Dendritic cell treated with granulocyte-macrophage colony-stimulating factor and Interleukin-4, amounts not matched to agents 40 ng/mL and 50 ng/mL, for 4 days (primary cell): Measurements from ENCODE around the gene DNAJB6.

Source experiments
- H3K27ac Mint-ChIP-seq: one replicate; pipeline ENCODE4 v1.8.0; 2022; ENCODE audit warnings: mild to moderate bottlenecking, mixed read lengths
- H3K27me3 Mint-ChIP-seq: one replicate; pipeline ENCODE4 v1.8.0; 2022; ENCODE audit warnings: mild to moderate bottlenecking, mixed read lengths
- H3K36me3 Mint-ChIP-seq: one replicate; pipeline ENCODE4 v1.8.0; 2022; ENCODE audit warnings: low read depth, mixed read lengths
- H3K4me1 Mint-ChIP-seq: one replicate; pipeline ENCODE4 v1.8.0; 2022; ENCODE audit warnings: low read depth, mixed read lengths
- H3K4me3 Mint-ChIP-seq: one replicate; pipeline ENCODE4 v1.8.0; 2022; ENCODE audit warnings: mild to moderate bottlenecking, moderate library complexity, mixed read lengths
- H3K9me3 Mint-ChIP-seq: one replicate; pipeline ENCODE4 v1.8.0; 2022; ENCODE audit warnings: mixed read lengths
- intact Hi-C: fragments of 100-400 bp; cut with micrococcal nuclease; formaldehyde crosslinking; loops from one replicate; pipeline ENCODE4 v1.15.0; 2022

DNAJB6 gene

DNA sequence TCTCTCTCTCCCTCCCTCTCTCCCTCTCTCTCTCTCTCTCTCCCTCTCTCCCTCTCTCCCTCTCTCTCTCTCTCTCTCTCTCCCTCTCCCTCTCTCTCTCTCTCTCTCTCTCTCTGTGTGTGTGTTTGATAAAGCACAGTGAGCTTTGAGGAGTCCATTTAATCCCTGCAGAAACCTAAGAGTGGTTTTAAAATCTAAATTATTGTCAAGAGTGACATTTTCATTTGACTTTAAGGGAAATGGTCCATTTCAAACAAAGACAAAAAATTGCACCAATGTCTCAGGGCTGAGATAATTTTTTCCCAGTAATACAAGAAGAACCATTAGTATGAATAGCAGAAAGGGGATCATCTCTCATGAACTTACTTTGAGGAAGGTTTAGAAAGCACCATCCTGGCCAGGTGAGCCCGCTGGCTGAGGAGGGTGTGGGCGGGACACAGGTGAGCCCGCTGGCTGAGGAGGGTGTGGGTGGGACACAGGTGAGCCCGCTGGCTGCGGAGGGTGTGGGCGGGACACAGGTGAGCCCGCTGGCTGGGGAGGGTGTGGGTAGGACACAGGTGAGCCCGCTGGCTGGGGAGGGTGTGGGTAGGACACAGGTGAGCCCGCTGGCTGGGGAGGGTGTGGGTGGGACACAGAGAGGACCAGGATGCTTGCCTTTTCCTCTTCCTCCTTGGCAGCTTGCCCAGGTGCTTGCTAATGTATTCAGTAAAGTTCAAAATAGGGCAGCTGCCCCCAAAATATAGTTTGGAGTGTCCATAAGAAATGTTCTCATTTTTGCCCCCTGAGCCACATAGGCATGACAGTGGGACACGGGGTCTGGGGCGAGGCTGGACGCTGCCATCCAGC is 125.0 kb downstream of the DNAJB6 start:
- Mint-ChIP-seq H3K27me3 (peaks cover 28% of the 10 kb centered on the region), H3K9me3 (no peaks in the 10 kb centered on the region), H3K27ac (no peak overlapping the region), H3K4me3 (no peak overlapping the region), H3K4me1 (no peaks in the 10 kb centered on the region), H3K36me3 (no peaks in the 10 kb centered on the region)
- intact Hi-C loops, result no loop called here

DNA sequence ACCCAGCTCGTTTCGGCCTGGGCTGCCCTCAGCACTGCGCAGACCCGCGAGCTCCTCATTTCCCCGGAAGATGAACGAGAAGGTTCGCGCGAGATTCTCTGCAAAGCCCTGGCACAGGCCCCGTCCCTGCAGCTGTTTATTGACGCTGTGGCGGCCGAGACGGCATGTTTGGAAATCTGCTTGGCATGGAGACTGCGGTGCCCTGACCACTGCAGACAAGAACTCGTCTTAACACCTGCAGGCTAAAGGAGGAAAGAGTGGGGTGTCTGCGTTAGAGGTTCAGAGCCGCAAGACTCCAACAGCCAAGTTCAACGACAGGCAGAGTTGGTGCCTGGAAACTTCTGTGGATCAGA is 125.6 kb downstream of the DNAJB6 start:
- Mint-ChIP-seq H3K36me3 (no peaks in the 10 kb centered on the region), H3K4me1 (no peaks in the 10 kb centered on the region), H3K27me3 (peaks cover 26% of the 10 kb centered on the region), H3K27ac (no peak overlapping the region), H3K9me3 (no peaks in the 10 kb centered on the region), H3K4me3 (no peak overlapping the region)
- intact Hi-C loops, result no loop called here

DNA sequence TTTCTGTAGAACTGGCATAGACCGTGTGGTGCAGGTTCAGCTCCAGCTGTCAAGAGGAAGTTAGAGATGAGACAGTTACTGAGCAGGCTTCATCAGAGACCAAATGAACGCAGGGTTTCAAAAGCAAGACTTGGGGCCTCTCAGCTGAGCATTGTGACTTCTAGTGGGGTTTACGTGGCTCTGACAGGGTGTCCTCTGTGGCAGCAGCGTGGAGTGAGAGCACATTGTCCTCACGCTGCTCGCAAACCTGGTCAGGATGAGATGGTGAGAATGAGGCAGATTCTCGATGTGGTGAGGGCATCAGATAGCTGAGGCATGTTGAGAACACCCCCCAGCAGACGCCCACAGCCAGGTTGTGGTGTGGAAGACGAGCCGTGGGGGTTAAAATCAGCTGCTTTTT is 126.0 kb downstream of the DNAJB6 start:
- Mint-ChIP-seq H3K4me3 (no peak overlapping the region), H3K36me3 (no peaks in the 10 kb centered on the region), H3K27ac (no peak overlapping the region), H3K9me3 (no peaks in the 10 kb centered on the region), H3K27me3 (peaks cover 24% of the 10 kb centered on the region), H3K4me1 (no peaks in the 10 kb centered on the region)
- intact Hi-C loops, result no loop called here

DNA sequence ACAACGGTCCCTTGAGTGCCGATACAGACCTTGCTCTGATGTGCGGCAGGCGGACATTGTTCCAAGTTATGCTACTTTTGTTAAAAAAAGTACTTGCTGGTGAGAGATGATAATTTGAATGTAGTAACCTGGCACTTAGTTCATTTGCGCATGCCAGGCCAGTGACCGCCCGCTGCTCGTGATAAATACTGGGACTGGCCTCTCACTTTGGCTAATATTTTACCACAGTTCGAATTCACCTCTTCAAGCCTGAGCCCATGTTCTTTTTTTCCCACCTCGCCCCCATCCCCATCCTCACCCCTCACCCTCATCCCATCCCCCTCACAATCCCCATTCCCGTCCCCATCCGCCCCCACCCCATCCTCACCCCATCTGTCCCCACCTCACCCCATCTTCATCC is 126.4 kb downstream of the DNAJB6 start:
- no peak overlapping the region for H3K4me3 Mint-ChIP-seq
- no peaks in the 10 kb centered on the region for H3K9me3 Mint-ChIP-seq
- H3K4me1 Mint-ChIP-seq, result no peaks in the 10 kb centered on the region
- peaks cover 22% of the 10 kb centered on the region for H3K27me3 Mint-ChIP-seq
- H3K36me3 Mint-ChIP-seq, result no peaks in the 10 kb centered on the region
- no peak overlapping the region for H3K27ac Mint-ChIP-seq
- intact Hi-C loops, result no loop called here

DNA sequence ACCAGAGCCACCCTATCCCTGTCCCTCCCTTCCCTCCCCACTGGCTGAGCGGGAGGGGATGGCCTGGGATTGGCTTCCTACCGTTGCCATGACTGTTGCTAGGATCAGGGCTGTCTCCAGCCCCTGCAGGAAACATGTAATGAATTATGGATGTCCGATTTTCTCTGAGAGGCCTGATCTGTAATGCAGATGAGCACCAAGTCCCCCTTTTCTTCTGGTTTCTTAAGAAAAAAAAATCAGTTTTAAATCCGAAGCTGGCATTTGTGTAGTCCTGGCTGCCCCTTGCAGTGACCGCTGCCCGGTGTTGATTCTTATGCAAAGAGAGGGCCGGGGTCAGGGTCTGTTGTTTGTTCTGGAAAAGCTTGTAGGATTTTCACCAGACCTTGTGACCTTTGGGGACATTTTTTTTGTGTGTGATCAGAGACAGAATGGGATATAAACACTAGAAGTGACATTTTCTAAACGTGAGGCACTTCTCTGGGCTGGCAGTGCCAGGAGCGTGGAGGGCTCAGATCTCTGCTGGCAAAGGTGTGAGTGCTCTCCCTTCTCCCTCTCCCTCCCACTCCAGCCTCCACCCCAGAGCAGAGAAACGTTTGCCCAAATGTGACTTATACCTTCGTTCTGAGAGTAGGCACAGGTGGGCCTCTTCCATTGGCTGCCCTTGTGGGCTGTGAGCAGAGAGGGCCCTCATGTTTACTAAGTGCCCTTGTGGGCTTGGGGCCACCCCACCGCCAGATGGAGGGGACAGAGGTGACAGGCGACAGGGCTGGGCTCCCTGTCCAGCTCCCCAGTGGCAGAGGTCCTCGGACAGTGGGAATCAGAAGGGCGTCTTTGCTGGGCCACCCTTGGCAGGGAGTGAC is 127.5 kb downstream of the DNAJB6 start:
- intact Hi-C loops, result no loop called here
- no peaks in the 10 kb centered on the region for H3K4me1 Mint-ChIP-seq
- no peaks in the 10 kb centered on the region for H3K36me3 Mint-ChIP-seq
- H3K9me3 Mint-ChIP-seq, result no peaks in the 10 kb centered on the region
- peaks cover 22% of the 10 kb centered on the region for H3K27me3 Mint-ChIP-seq
- no peak overlapping the region for H3K4me3 Mint-ChIP-seq
- H3K27ac Mint-ChIP-seq, result no peak overlapping the region

DNA sequence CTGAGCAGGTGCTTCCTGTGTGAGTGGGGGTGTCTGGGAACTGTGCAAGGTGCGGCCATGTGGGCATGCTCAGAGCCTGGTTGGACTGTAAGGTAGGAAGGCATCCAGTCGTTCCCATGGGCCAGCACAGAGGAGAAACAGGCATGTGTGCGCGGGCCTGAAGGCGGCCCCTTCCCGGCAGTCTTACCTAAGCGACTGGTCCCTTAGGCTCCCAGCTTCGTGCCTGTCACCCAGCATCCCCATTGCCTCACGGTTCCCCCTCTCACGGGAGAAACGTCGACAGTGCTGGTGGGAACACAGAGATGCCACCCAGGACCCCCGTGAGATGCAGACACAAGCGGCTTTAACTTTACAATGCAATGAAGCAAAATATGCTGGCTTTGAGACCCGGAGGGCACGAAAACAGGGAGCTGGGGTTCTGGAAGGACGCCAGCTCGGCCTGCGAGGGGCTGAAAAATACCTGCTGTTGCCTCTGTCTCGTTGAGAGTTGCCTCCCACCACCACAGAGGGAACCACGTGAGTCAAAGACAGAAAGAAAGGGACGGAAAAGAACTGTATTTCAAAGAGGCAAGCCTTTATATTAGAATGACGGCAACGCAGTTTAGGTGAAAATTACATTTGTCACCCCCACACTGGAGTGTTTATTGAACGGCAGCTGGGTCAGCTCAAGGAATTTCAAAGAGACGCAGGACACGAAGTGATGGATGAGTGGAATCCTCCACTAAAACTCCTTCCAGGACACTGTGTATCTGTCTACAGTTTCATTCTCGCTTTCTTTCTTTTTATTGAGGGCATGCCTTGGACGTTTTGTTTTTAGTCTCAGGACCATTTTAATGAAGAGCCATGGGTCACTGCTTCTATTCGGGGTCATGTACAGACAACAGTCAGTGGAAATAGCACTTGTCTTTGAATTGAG is 128.4 kb downstream of the DNAJB6 start:
- H3K9me3 Mint-ChIP-seq, result no peaks in the 10 kb centered on the region
- intact Hi-C loops, result no loop called here
- H3K4me3 Mint-ChIP-seq, result no peak overlapping the region
- H3K4me1 Mint-ChIP-seq, result no peaks in the 10 kb centered on the region
- H3K27ac Mint-ChIP-seq, result no peak overlapping the region
- H3K36me3 Mint-ChIP-seq, result no peaks in the 10 kb centered on the region
- H3K27me3 Mint-ChIP-seq, result peaks cover 22% of the 10 kb centered on the region

DNA sequence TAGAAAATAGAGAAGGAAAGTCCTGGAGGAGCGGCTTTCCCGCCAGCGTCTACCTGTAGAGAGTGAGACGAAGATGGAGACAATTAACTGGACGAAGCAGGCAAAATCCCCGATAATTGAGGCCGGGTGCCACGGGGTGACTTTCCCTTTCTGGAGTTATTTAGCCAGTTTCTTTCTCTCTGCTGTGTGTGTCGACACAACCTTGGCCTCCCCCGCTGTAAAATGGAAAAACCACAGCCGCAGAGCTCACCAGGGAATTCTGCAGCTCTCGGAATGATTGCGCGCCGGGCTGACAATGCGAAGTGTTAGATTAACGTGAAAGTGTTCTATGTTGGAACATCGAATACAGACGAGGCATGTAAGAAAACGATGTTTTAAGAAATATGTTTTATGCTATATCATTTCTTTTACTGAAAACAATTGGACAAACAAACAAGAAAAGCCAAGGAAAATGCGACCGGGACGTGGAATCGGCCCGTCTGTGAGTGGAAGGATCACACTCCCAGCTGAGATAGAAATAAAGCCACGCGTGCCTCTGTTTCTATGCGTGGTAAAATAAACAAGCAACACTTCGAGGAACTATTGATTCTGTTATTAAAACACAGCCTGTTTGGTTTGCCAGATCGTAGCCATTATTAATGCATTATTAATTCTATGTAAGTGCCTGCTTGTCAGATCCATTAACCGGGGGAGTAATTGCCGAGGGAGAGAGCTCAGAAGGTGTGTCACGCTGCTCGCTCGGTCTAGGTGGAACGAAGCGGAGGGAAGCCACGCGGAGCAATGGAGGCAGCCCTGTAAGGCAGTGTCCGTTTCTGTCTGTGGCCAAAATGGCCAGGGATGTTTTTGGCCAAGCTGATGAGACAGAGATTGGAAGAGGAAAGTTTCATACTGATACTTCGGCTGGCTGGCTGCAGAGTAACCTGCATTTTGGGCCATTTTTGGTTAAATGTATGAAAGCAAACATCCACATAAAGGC is 129.4 kb downstream of the DNAJB6 start:
- Mint-ChIP-seq H3K27me3 (peaks cover 21% of the 10 kb centered on the region), H3K27ac (no peak overlapping the region), H3K36me3 (no peaks in the 10 kb centered on the region), H3K4me3 (no peak overlapping the region), H3K9me3 (no peaks in the 10 kb centered on the region), H3K4me1 (no peaks in the 10 kb centered on the region)
- intact Hi-C loops, result no loop called here

DNA sequence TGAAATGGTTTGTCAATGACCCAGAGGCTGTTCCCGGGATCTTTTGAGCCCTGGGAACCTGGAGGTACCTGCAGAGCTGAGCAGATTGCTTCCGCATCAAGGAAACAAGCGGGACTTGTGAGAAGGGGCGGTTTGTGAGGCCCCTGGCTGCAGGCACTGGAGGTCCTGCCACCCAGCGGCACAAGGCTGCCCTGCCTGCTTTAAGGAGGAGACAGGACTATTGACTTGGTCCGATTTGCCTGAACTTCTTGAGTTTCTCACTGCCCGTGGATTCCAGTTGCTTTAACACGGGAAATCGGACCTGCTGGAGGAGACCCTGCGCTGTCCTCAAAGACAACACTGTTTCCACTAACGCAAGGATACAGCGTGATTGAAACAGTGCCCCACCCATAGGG is 130.1 kb downstream of the DNAJB6 start:
- no peak overlapping the region for H3K27ac Mint-ChIP-seq
- intact Hi-C loops, result no loop called here

More for the DNA sequence above, 130.1 kb downstream of the DNAJB6 start:
- no peaks in the 10 kb centered on the region for H3K36me3 Mint-ChIP-seq
- H3K9me3 Mint-ChIP-seq, result peaks cover 3% of the 10 kb centered on the region
- no peaks in the 10 kb centered on the region for H3K4me1 Mint-ChIP-seq
- no peak overlapping the region for H3K4me3 Mint-ChIP-seq
- H3K27me3 Mint-ChIP-seq, result peaks cover 19% of the 10 kb centered on the region
